ENCODE data around the gene AIPL1. TPM values are rescaled to one million over a fixed set of nuclear protein-coding genes. Genes with fewer than 3 reads are reported as not detected.

Gene AIPL1
- total RNA-seq, 1 donor from 2014 or later: not detected

GRCh38 chr17:6393351-6393952 is 41.5 kb downstream of the AIPL1 start:
- H3K4me3 ChIP-seq (ENCODE audit: low read depth, low read length): no peak overlapping the region
- DNase-seq (ENCODE audit: low read depth): no peak
- TF ChIP-seq, protein P1, sequence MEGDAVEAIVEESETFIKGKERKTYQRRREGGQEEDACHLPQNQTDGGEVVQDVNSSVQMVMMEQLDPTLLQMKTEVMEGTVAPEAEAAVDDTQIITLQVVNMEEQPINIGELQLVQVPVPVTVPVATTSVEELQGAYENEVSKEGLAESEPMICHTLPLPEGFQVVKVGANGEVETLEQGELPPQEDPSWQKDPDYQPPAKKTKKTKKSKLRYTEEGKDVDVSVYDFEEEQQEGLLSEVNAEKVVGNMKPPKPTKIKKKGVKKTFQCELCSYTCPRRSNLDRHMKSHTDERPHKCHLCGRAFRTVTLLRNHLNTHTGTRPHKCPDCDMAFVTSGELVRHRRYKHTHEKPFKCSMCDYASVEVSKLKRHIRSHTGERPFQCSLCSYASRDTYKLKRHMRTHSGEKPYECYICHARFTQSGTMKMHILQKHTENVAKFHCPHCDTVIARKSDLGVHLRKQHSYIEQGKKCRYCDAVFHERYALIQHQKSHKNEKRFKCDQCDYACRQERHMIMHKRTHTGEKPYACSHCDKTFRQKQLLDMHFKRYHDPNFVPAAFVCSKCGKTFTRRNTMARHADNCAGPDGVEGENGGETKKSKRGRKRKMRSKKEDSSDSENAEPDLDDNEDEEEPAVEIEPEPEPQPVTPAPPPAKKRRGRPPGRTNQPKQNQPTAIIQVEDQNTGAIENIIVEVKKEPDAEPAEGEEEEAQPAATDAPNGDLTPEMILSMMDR (conservative IDR thresholded peaks at IDR 0.05; ENCODE audit: low read depth, low read length): no peak

DNA sequence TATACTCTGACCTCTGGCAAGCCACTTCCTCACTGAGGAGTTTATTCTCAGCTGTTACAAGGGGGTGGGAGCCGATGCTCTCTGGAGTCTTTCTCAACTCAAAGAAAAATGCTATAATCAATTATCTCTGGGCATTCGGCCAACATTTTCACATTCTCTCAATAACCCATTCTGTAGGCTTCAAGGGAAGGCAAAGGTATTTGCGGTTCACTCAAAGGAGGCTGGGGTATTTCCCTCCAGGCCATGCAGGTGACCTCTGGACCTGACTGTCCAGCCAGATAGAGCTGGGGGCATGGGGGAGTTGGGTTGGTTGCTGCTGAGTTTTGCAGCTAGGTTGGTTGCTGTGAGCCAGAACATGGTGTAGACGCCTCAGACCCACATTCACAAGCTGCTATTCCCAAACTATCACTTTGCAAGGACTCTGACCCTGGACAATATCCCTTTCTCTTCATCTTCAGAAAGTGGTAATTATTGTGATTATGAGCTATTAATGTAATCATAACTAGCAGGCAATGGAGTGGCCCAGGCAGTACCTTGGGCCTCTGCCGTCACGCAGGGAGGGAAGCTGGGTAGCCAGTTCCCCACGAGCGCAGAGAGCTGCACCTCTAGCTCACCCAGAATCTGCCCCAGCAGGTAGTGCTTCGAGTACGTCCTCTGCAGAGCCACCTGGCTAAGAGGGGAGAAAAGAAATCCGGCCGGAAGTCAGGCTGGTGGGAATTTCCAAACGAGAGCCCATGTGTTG is 42.1 kb downstream of the AIPL1 start:
- no peak for DNase-seq (ENCODE audit: low read depth)
- no peak overlapping the region for H3K4me3 ChIP-seq (ENCODE audit: low read depth, low read length)
- TF ChIP-seq, protein P1 (conservative IDR thresholded peaks at IDR 0.05; ENCODE audit: low read depth, low read length): no peak

- no peak overlapping the region for H3K4me3 ChIP-seq (ENCODE audit: low read depth, low read length)
- no peak for DNase-seq (ENCODE audit: low read depth)
- TF ChIP-seq, protein P1 (conservative IDR thresholded peaks at IDR 0.05; ENCODE audit: low read depth, low read length): no peak
These were observed 46.5 kb downstream of the AIPL1 start for GRCh38 chr17:6388416-6388815.

- no peak for DNase-seq (ENCODE audit: low read depth)
- TF ChIP-seq, protein P1 (conservative IDR thresholded peaks at IDR 0.05; ENCODE audit: low read depth, low read length): no peak
- no peak overlapping the region for H3K4me3 ChIP-seq (ENCODE audit: low read depth, low read length)
These were observed 47.1 kb downstream of the AIPL1 start for GRCh38 chr17:6387858-6388257.

DNA sequence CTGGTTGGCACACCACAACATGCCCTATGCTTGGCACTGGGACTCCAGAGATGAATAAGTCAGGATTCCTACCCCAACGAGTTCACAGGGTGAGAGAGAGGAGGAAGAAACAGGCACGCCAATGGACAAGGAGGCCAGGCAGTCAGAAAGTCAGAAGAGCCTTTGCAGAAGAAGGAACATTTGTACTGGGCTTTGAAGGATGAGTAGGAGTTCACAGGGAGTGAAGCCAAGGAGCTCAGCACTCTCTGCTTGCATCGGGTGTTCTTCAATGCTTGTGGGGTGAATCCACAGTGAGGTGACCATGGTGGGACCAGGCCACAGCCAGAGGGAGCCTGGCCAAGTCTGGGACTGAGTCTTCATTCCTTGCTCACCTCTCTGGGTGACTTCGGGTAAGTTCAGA is 47.5 kb downstream of the AIPL1 start:
- no peak for DNase-seq (ENCODE audit: low read depth)
- TF ChIP-seq, protein P1 (conservative IDR thresholded peaks at IDR 0.05; ENCODE audit: low read depth, low read length): no peak
- H3K4me3 ChIP-seq (ENCODE audit: low read depth, low read length): no peak overlapping the region

GRCh38 chr17:6386041-6386630 is 48.8 kb downstream of the AIPL1 start:
- no peak for DNase-seq (ENCODE audit: low read depth)
- TF ChIP-seq, protein P1 (conservative IDR thresholded peaks at IDR 0.05; ENCODE audit: low read depth, low read length): no peak
- H3K4me3 ChIP-seq (ENCODE audit: low read depth, low read length): no peak overlapping the region
